Fibroblast of skin of right quadriceps (primary cell): Measurements from ENCODE around the gene RPL36AL.
"Not testable (repeated sequence)": the region's sequence is repeated elsewhere in the genome, so short reads cannot be mapped to it uniquely, and the experiment has no call there.

ENCODE experiments used
- DNase-seq: peaks from one replicate; pipeline ENCODE4 v3.0.0-alpha.2; 2013

The RPL36AL gene

GRCh38 chr14:49620182-49621113 is at the start of gene RPL36AL, which contains the start of gene MGAT2:
RPL36AL (minus strand) TSS chr14:49620626; CDS start chr14:49619104, 1,522 bp downstream.
MGAT2 (plus strand) TSS chr14:49620799; CDS start chr14:49621269, 470 bp downstream.
- DNase-seq = peak; percentile 99

GRCh38 chr14:49659526-49660455 is 39.4 kb upstream of the RPL36AL start:
- DNase-seq = no peak

- DNase-seq = not testable (repeated sequence)
Observed at GRCh38 chr14:49657500-49657899, 37.1 kb upstream of the RPL36AL start.

GRCh38 chr14:49654511-49654910 is 34.1 kb upstream of the RPL36AL start:
- no peak for DNase-seq

GRCh38 chr14:49653508-49653907 is 33.1 kb upstream of the RPL36AL start:
- no peak for DNase-seq

GRCh38 chr14:49642163-49642562 is 21.7 kb upstream of the RPL36AL start:
- DNase-seq = no peak

DNA sequence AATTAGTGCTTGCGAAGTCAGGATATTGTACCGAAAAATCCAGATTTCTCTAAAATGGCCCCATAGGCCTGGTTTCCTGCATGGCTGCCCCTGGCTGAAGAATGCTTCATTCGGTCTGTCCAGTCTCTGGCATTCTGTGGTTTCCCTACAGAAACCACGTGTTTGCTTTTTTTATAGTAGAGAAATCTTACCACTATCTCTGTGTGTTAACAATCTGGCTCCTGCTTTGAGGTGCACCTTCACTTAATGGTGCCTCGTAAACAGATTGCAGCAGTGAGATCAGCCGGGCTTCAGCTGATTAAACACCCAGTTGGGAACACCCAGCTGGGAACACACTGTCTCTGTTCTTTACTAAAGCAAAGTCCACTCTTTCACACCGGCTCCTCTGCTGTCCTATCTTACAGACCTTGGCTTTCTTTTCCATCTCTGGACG is 21.3 kb upstream of the RPL36AL start:
- no peak for DNase-seq

GRCh38 chr14:49640540-49641417 is 20.4 kb upstream of the RPL36AL start:
- DNase-seq = no peak

- DNase-seq = no peak
Observed at GRCh38 chr14:49637534-49638078, 17.2 kb upstream of the RPL36AL start.

GRCh38 chr14:49636866-49637265 is 16.4 kb upstream of the RPL36AL start:
- no peak for DNase-seq

GRCh38 chr14:49634547-49635334 is 14.3 kb upstream of the RPL36AL start, which contains the start of gene DNAAF2:
DNAAF2 (minus strand) TSS chr14:49635244; CDS start chr14:49635149, 95 bp downstream.
- peak; percentile 69 for DNase-seq

DNA sequence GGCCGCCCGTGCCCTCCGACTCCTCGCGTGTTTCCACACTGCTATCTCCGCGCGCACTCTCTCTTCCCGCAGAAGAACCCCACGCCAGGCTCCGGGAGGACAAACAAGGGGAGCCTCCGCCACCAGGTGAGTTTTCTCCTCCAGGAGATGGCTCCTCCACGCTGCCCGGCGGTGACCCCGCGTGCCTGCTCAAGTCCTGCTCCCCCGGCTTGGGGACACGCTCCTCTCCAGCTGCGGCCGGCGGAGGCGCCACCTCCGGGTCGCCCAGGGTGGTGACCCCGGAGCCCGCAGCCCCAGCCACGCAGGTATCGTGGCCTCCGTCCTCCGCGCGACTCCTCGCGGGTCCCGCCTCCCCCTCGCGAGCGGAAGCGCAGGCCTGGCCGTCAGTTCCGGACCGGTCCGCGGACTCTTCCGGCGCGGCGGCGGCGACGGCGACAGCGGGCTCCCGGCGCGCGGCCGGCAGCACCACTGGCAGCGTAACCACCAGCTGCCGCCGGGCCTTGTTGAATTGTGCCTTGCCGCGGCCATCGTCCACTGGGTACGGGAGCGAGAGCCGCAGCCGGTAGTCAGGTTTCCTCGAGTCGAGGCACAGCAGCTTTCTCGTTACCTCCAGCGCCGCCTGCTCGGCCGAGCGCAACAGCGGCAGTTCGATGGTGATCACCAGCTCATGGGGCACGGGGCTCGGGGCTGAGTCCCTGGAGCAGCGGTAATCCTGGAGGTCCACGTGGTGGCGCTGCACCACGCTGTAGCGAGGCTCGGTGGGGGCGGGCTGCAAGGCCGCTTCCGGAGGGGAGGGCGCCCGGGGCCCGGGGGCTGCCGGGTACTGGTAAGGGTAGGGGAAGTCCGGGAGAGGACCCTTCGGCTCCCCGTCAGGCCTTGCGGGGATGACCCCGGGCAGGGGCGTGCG is 13.5 kb upstream of the RPL36AL start:
- peak; percentile 95 for DNase-seq

GRCh38 chr14:49623941-49624839 is 3.8 kb upstream of the RPL36AL start:
- no peak for DNase-seq

GRCh38 chr14:49623387-49623786 is 3.0 kb upstream of the RPL36AL start:
- DNase-seq = no peak

- no peak for DNase-seq
Observed at GRCh38 chr14:49622022-49622607, 1.7 kb upstream of the RPL36AL start.

GRCh38 chr14:49621114-49621881 is 872 bp upstream of the RPL36AL start:
- DNase-seq = peak; percentile 61

- DNase-seq = no peak
Observed at GRCh38 chr14:49619730-49620129, 696 bp downstream of the RPL36AL start.
